ENCODE data around the gene ARNT2. TPM values are rescaled to one million over a fixed set of nuclear protein-coding genes. Genes with fewer than 3 reads are reported as not detected.

ARNT2 gene
- total and polyA plus RNA-seq, 12 donors: 2.0 to 6.4 (median 3.5) TPM

DNA sequence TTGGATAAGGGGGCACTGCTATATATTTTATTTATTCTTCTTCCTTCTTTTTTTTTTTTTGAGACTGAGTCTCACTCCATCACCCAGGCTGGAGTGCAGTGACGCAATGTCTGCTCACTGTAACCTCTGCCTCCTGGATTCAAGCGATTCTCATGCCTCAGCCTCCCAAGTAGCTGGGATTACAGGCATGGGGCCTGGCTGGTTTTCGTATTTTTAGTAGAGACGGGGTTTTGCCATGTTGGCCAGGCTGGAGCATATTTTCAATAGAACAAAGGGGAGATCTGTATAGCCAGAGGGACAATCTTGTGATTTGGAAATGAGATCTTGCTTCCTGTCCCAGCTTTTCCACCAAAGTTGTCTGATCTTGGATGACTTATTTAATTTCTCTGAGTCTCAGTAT lies 157.9 kb downstream of the ARNT2 start:
- Histone ChIP-seq H3K4me1 (replicated peaks in 1 of 2) (no peaks in the 10 kb centered on the region), H3K27me3 (no peaks in the 10 kb centered on the region), H3K9me3 (replicated peaks in 1 of 3) (no peaks in the 10 kb centered on the region), H3K36me3 (replicated peaks in 1 of 2) (no peaks in the 10 kb centered on the region), H3K4me3 (no peak overlapping the region), H3K27ac (no peak overlapping the region)
- 75 to 91% (median 87%) methylated on average over 4 of the region's 4 CpGs for WGBS, 4 donors
- no peak for TF ChIP-seq POLR2A (IDR thresholded peaks at IDR 0.05)
- TF ChIP-seq, protein P1, sequence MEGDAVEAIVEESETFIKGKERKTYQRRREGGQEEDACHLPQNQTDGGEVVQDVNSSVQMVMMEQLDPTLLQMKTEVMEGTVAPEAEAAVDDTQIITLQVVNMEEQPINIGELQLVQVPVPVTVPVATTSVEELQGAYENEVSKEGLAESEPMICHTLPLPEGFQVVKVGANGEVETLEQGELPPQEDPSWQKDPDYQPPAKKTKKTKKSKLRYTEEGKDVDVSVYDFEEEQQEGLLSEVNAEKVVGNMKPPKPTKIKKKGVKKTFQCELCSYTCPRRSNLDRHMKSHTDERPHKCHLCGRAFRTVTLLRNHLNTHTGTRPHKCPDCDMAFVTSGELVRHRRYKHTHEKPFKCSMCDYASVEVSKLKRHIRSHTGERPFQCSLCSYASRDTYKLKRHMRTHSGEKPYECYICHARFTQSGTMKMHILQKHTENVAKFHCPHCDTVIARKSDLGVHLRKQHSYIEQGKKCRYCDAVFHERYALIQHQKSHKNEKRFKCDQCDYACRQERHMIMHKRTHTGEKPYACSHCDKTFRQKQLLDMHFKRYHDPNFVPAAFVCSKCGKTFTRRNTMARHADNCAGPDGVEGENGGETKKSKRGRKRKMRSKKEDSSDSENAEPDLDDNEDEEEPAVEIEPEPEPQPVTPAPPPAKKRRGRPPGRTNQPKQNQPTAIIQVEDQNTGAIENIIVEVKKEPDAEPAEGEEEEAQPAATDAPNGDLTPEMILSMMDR (IDR thresholded peaks at IDR 0.05): no peak
- no peak for DNase-seq
- intact Hi-C loops (cut with DNase I): loop anchor here in 1 of 2 donors (10.0 kb wide), 2 partner anchors 97 to 413 kb away; no protein-coding TSS in a partner anchor

DNA sequence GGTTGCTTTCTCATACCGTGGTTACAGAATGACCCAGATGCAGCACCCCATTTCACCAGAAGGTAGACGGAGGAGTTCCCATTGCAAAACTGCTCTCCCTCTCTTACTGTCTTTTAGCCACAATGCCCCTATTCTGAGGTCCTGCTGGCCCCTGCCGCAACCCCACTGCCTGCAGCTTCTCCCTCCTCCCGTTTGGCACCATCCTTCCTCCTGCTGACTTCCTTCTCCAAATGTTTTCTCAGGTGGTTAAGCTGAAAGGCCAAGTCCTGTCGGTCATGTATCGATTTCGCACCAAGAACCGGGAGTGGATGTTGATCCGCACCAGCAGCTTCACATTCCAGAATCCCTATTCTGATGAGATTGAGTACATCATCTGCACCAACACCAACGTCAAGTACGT lies 158.7 kb downstream of the ARNT2 start:
- 84 to 89% (median 87%) methylated on average over 11 of the region's 11 CpGs for WGBS, 4 donors
- no peak for DNase-seq
- Histone ChIP-seq H3K27me3 (no peaks in the 10 kb centered on the region), H3K36me3 (replicated peaks in 1 of 2) (no peaks in the 10 kb centered on the region), H3K4me3 (no peak overlapping the region), H3K9me3 (replicated peaks in 1 of 3) (no peaks in the 10 kb centered on the region), H3K4me1 (replicated peaks in 1 of 2) (no peaks in the 10 kb centered on the region), H3K27ac (no peak overlapping the region)
- intact Hi-C loops (cut with DNase I): loop anchor here in 1 of 2 donors (10.0 kb wide), 2 partner anchors 98 to 412 kb away; no protein-coding TSS in a partner anchor
- no peak for TF ChIP-seq POLR2A (IDR thresholded peaks at IDR 0.05)
- TF ChIP-seq, protein P1 (IDR thresholded peaks at IDR 0.05): no peak

DNA sequence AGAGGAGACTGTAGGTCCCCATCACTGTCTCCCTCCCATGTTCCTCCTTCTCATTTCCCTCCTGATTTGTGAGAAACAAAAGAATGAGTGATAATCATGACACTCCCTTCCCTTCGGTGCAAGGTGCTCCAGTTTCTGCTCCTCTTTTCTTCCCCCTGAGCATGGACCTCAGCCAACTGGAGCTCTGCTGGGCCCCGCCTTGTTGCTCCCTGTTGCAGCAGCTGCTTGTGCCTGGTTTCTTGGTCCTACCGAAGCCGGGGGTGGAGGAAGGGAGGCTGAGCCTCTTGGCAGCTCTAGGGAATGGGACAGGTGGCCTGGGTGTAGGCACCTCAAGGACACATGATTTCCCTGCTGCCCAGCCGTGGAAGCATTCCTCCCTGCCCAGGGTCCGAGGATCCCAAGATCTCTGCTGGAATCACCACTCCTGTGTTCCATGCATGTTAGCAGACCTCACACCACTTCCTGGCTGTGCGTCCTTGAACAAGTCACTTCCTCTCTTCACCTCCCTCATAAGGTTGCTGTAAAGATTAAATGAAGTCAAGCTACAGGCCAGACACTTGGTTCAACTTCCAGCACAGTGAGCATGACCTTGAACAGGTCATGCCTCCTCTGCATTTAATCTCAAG lies 159.3 kb downstream of the ARNT2 start:
- DNase-seq: no peak
- H3K27ac ChIP-seq: no peak overlapping the region
- no peaks in the 10 kb centered on the region for H3K9me3 ChIP-seq (replicated peaks in 1 of 3)
- no peaks in the 10 kb centered on the region for H3K4me1 ChIP-seq (replicated peaks in 1 of 2)
- H3K4me3 ChIP-seq: no peak overlapping the region
- no peaks in the 10 kb centered on the region for H3K27me3 ChIP-seq
- intact Hi-C loops (cut with DNase I): loop anchor here in 1 of 2 donors (10.0 kb wide), 2 partner anchors 99 to 411 kb away; no protein-coding TSS in a partner anchor
- H3K36me3 ChIP-seq (replicated peaks in 1 of 2): no peaks in the 10 kb centered on the region
- TF ChIP-seq, protein P1 (IDR thresholded peaks at IDR 0.05): no peak
- no peak for TF ChIP-seq POLR2A (IDR thresholded peaks at IDR 0.05)
- WGBS, 4 donors: 84 to 87% (median 86%) methylated on average over 7 of the region's 7 CpGs

GRCh38 chr15:80564056-80564455 lies 159.9 kb downstream of the ARNT2 start:
- TF ChIP-seq, protein P1 (IDR thresholded peaks at IDR 0.05): no peak
- no peak for TF ChIP-seq POLR2A (IDR thresholded peaks at IDR 0.05)
- intact Hi-C loops (cut with DNase I): loop anchor here in 1 of 2 donors (10.0 kb wide), 2 partner anchors 99 to 411 kb away; no protein-coding TSS in a partner anchor
- no peaks in the 10 kb centered on the region for H3K4me1 ChIP-seq (replicated peaks in 1 of 2)
- H3K36me3 ChIP-seq (replicated peaks in 1 of 2): no peaks in the 10 kb centered on the region
- no peak overlapping the region for H3K4me3 ChIP-seq
- no peak for DNase-seq
- H3K27ac ChIP-seq: no peak overlapping the region
- 90 to 92% (median 92%) methylated on average over 8 of the region's 8 CpGs for WGBS, 4 donors
- no peaks in the 10 kb centered on the region for H3K27me3 ChIP-seq
- no peaks in the 10 kb centered on the region for H3K9me3 ChIP-seq (replicated peaks in 1 of 3)
